K562 (cell line): Measurements from ENCODE around the gene VEGFB. TPM values are rescaled to one million over a fixed set of nuclear protein-coding genes. Genes with fewer than 3 reads are reported as not detected.
A peak's percentile ranks its signal among the peaks of the same experiment; 100 is the strongest.

ENCODE experiments used
- ATAC-seq: fragments of 200-7000 bp; cut with Tn5 transposase; 3 replicates; pipeline ENCODE4 v1.9.1; 2020; ENCODE audit warnings: moderate library complexity
- BruUV-seq: library from RNA; stranded (reverse); fragments of 400-500 nt; replicated peaks from 2 replicates; lab custom pipeline; 2021; lab: Mats Ljungman, UMichigan
- CTCF ChIA-PET: fragments of 300-600 bp; formaldehyde crosslinking; extraction: SDS; loops from one replicate; lab custom pipeline; 2021; ENCODE audit warnings: low intra/inter-chr PET ratio; lab: Yijun Ruan, JAX
- POLR2A ChIA-PET: fragments of 300-600, 350-650 bp; sonication (Branson Sonifier 250); formaldehyde crosslinking; extraction: SDS; loops from one replicate; lab custom pipeline; 2021; ENCODE audit warnings: antibody characterized with exemption, inconsistent platforms; lab: Yijun Ruan, JAX
- DNase-seq, 4 experiments: peaks; one replicate each; pipeline versions ENCODE4 v3.0.0 to v3.0.0-alpha.2; 2011 to 2018; ENCODE audit warnings: low spot score in 3 of 4, mixed read lengths in 3 of 4; ENCODE audit errors: extremely low read depth in 1 of 4
- FAIRE-seq: peaks from 2 replicates; lab custom pipeline; 2011; peaks lifted over from hg19 to GRCh38; lab: Jason Lieb, UNC
- H2AFZ ChIP-seq: 2 replicates; pipeline ENCODE4 v1.6.0; 2011; ENCODE audit warnings: low read depth, low read length, control low read depth, inconsistent platforms
- H3K27ac ChIP-seq: fragments of 200-600 bp; 3 replicates; pipeline ENCODE4 v1.8.0; 2011; ENCODE audit warnings: low read depth, mild to moderate bottlenecking, control low read depth, inconsistent platforms, low read length, moderate library complexity, mixed read lengths; ENCODE audit errors: extremely low read depth
- H3K27me3 ChIP-seq, 2 experiments: fragments of 300-600 bp in 1 of 2; 2 replicates in 1 of 2; 3 replicates in 1 of 2; pipeline versions ENCODE4 v1.6.0 to v1.8.0; 2011; ENCODE audit warnings: inconsistent platforms in 2 of 2, low read length in 2 of 2, mild to moderate bottlenecking in 1 of 2, mixed read lengths in 1 of 2, moderate library complexity in 1 of 2; ENCODE audit not compliant: control insufficient read depth in 2 of 2, insufficient read depth in 2 of 2
- H3K36me3 ChIP-seq: fragments of 300-600 bp; 3 replicates; pipeline ENCODE4 v1.8.0; 2011; ENCODE audit warnings: mild to moderate bottlenecking, low read length, inconsistent platforms; ENCODE audit not compliant: control insufficient read depth, insufficient read depth
- H3K4me1 ChIP-seq, 2 experiments: fragments of 200-600 bp in 1 of 2; replicated peaks in 1 of 2; 2 replicates in 1 of 2; 3 replicates in 1 of 2; pipeline versions ENCODE4 v1.5.1 to v1.8.0; 2011; ENCODE audit warnings: inconsistent platforms in 2 of 2, low read length in 2 of 2, mild to moderate bottlenecking in 1 of 2, mixed read lengths in 1 of 2, moderate library complexity in 1 of 2; ENCODE audit not compliant: control insufficient read depth in 2 of 2, insufficient read depth in 2 of 2
- H3K4me2 ChIP-seq: 2 replicates; pipeline ENCODE4 v1.6.1; 2011; ENCODE audit warnings: low read length, control low read depth, inconsistent platforms, mixed read lengths; ENCODE audit not compliant: insufficient read depth
- H3K4me3 ChIP-seq: fragments of 200-600 bp; sonication (generic), shearing (Covaris generic); 2 replicates; pipeline ENCODE4 v1.5.1; 2016; ENCODE audit warnings: control low read depth, inconsistent platforms
- H3K79me2 ChIP-seq: fragments of 200-600 bp; 3 replicates; pipeline ENCODE4 v1.8.0; 2011; ENCODE audit warnings: low read length, inconsistent platforms; ENCODE audit not compliant: control insufficient read depth, insufficient read depth
- H3K9ac ChIP-seq, 2 experiments: 2 replicates each; pipeline versions ENCODE4 v1.6.0 to v1.6.1; 2011; ENCODE audit warnings: low read depth in 2 of 2, low read length in 2 of 2, control low read depth in 1 of 2, inconsistent platforms in 1 of 2, mild to moderate bottlenecking in 1 of 2, mixed read lengths in 1 of 2; ENCODE audit not compliant: insufficient read depth in 1 of 2
- H3K9me1 ChIP-seq: one replicate; pipeline ENCODE4 v1.6.0; 2011; ENCODE audit warnings: inconsistent platforms, mild to moderate bottlenecking, low read length, moderate library complexity; ENCODE audit not compliant: control insufficient read depth, insufficient read depth
- H3K9me3 ChIP-seq: replicated peaks from 2 replicates; pipeline ENCODE4 v1.5.1; 2011; ENCODE audit warnings: low read depth, low read length, inconsistent platforms; ENCODE audit not compliant: control insufficient read depth, insufficient read depth
- H4K20me1 ChIP-seq: replicated peaks from 2 replicates; pipeline ENCODE4 v1.6.1; 2011; ENCODE audit warnings: low read length, inconsistent platforms, mixed read lengths; ENCODE audit not compliant: control insufficient read depth, insufficient read depth
- CXXC5 ChIP-seq: fragments of 250-450 bp; sonication (Bioruptor Pico); IDR thresholded peaks from 2 replicates; pipeline ENCODE4 v1.8.0; 2022; ENCODE audit warnings: inconsistent platforms, mild to moderate bottlenecking, moderate library complexity
- ELF1 ChIP-seq: fragments of 200-800 bp; sonication (Bioruptor generic); IDR thresholded peaks from 2 replicates; pipeline ENCODE4 v1.6.1; 2016; ENCODE audit warnings: missing genetic modification characterization, missing compliant biosample characterization
- HDAC2 ChIP-seq: fragments of 450-650 bp; IDR thresholded peaks from 2 replicates; pipeline ENCODE4 v1.6.1; 2016; ENCODE audit warnings: mild to moderate bottlenecking
- HMGN3 ChIP-seq: IDR thresholded peaks from 2 replicates; pipeline ENCODE4 v1.6.1; 2011; ENCODE audit warnings: borderline replicate concordance, low read depth, mild to moderate bottlenecking, mixed read lengths, low read length; ENCODE audit not compliant: insufficient read length; ENCODE audit errors: extremely low read depth
- HNRNPK ChIP-seq: fragments of 200-400 bp; formaldehyde crosslinking; IDR thresholded peaks from one replicate; pipeline ENCODE4 v1.6.1; 2018; ENCODE audit warnings: mild to moderate bottlenecking, low read depth, low read length; ENCODE audit not compliant: poor library complexity, severe bottlenecking
- HNRNPL ChIP-seq: fragments of 200-400 bp; formaldehyde crosslinking; IDR thresholded peaks from 2 replicates; pipeline ENCODE4 v1.6.1; 2017; ENCODE audit warnings: low read depth, mild to moderate bottlenecking, low read length
- NFIC ChIP-seq: fragments of 450-650 bp; IDR thresholded peaks from 2 replicates; pipeline ENCODE4 v1.6.1; 2017; ENCODE audit warnings: mild to moderate bottlenecking, inconsistent platforms
- RAD21 ChIP-seq, 2 experiments: fragments of 250-450 bp in 1 of 2; fragments of 450-650 bp in 1 of 2; sonication (Bioruptor Pico) in 1 of 2; formaldehyde crosslinking in 1 of 2; IDR thresholded peaks in 1 of 2; conservative IDR thresholded peaks in 1 of 2; 2 replicates each; pipeline versions ENCODE4 v1.4.0 to v1.8.0; 2020 to 2022; ENCODE audit warnings: mild to moderate bottlenecking in 2 of 2, moderate library complexity in 1 of 2
- SLC30A9 ChIP-seq: fragments of 250-450 bp; sonication (Bioruptor Pico); IDR thresholded peaks from 2 replicates; pipeline ENCODE4 v1.8.0; 2022; ENCODE audit warnings: mild to moderate bottlenecking, moderate library complexity
- SRSF3 ChIP-seq: fragments of 200-400 bp; formaldehyde crosslinking; IDR thresholded peaks from 2 replicates; pipeline ENCODE4 v1.6.1; 2016; ENCODE audit warnings: mild to moderate bottlenecking, low read length, moderate library complexity; ENCODE audit not compliant: insufficient read depth
- SRSF7 ChIP-seq: fragments of 200-400 bp; formaldehyde crosslinking; optimal IDR thresholded peaks from 2 replicates; pipeline ENCODE3; 2017; ENCODE audit warnings: mild to moderate bottlenecking, low read depth, low read length
- WGBS: fragments of 100-300 bp; shearing (Covaris generic); methylation state at CpG from one replicate; pipeline ENCODE4 v1.1.6; 2016; ENCODE audit warnings: low coverage, mixed read lengths; ENCODE audit not compliant: insufficient coverage; ENCODE audit errors: missing lambda C conversion rate; 5-methylcytosine and 5-hydroxymethylcytosine counted together
- in situ Hi-C: fragments of 300-500 bp; cut with MboI; formaldehyde crosslinking; loops from 4 replicates; pipeline ENCODE4 v1.15.0; 2018; ENCODE audit warnings: inconsistent platforms, mixed read lengths
- intact Hi-C: fragments of 100-400 bp; cut with micrococcal nuclease; formaldehyde crosslinking; loops from 2 replicates; pipeline ENCODE4 v1.14.2; 2022
- polyA plus RNA-seq, 8 experiments: library from polyadenylated mRNA; depleted of rRNA in 4 of 8; stranded (reverse) in 5 of 8; unstranded in 3 of 8; fragments of >200 nt; fragmentation: Nextera tagmentation in 2 of 8; fragmentation: Illumina TruSeq in 1 of 8; extraction: Ambion mirVana in 2 of 8; extraction: Trizol in 1 of 8; gene quantifications; 2 replicates each; pipeline versions ENCODE4 v1.2.1 to v1.2.3, GENCODE V29; 2011 to 2014; ENCODE audit warnings: inconsistent platforms in 1 of 8, missing spikeins in 1 of 8
- total RNA-seq, 7 experiments: library from RNA; depleted of rRNA in 6 of 7; stranded (reverse); fragments of >200 nt in 6 of 7; fragmentation: Illumina TruSeq in 2 of 7; extraction: Trizol in 2 of 7; gene quantifications; 2 replicates each; pipeline versions ENCODE4 v1.2.1 to v1.2.3, GENCODE V29; 2011 to 2021; ENCODE audit warnings: low replicate concordance in 1 of 7
- TF ChIP-seq, protein P1 (sequence below): sonication (generic); formaldehyde crosslinking; IDR thresholded peaks from 2 replicates; pipeline ENCODE4 v1.8.0; 2022; ENCODE audit warnings: missing genetic modification reagents, mild to moderate bottlenecking, borderline replicate concordance
- TF ChIP-seq, protein P2 (sequence below): fragments of 450-650 bp; formaldehyde crosslinking; IDR thresholded peaks from 2 replicates; pipeline ENCODE4 v1.4.0; 2020; ENCODE audit warnings: mild to moderate bottlenecking, moderate library complexity
- TF ChIP-seq, protein P3 (sequence below): fragments of 200-800 bp; sonication (Bioruptor generic); IDR thresholded peaks from 2 replicates; pipeline ENCODE4 v1.6.1; 2017; ENCODE audit warnings: missing genetic modification characterization, missing compliant biosample characterization

Gene VEGFB
- total and polyA plus RNA-seq, 9 of the 15 experiments (the other 6 are each of a cell fraction or from before 2014, with no cell fraction given): 11.0 to 83.4 (median 25.7) TPM

GRCh38 chr11:64284962-64285884, 50.8 kb downstream of the VEGFB start, which contains the start of gene GPR137:
GPR137 (plus strand) TSS chr11:64285848; CDS start chr11:64286525, 677 bp downstream.
- peak within 1 kb of the TSS; percentile 80 for H3K4me2 ChIP-seq
- no peaks in the 10 kb centered on the region for H4K20me1 ChIP-seq
- BruUV-seq: TSS peak; percentile 92
- in situ Hi-C loops: no loop called here
- peaks cover 12% of the 10 kb centered on the region; the same call in 1 of the 3 replicates for H3K79me2 ChIP-seq
- FAIRE-seq (peak; percentile 52), DNase-seq (peak; percentile 87 to 97 (median 95)), ATAC-seq (peak; percentile 77)
- H3K4me1 ChIP-seq: peaks cover 7 to 43% of the 10 kb centered on the region in 2 experiments; a peak in 4 of 5 replicates
- peak within 1 kb of the TSS; percentile 79 for H3K27ac ChIP-seq
- H3K9me3 ChIP-seq: no peaks in the 10 kb centered on the region
- peak within 1 kb of the TSS; percentile 91 for H3K4me3 ChIP-seq
- peaks cover 4% of the 10 kb centered on the region; the same call in 1 of the 3 replicates for H3K36me3 ChIP-seq
- H3K9ac ChIP-seq: peak within 1 kb of the TSS; percentile 69 to 93
- no peaks in the 10 kb centered on the region for H3K9me1 ChIP-seq
- ChIA-PET CTCF (interaction anchor here (0.8 kb wide), 1 partner anchor 14 kb away, joined by 3 read pairs; no protein-coding TSS in a partner anchor), POLR2A (interaction anchor here (0.6 to 5.1 kb wide), 12 partner anchors 9 to 459 kb away, joined by 3 to 54 read pairs (median 4); partner anchors contain the start of genes ESRRA and FERMT3)
- WGBS: under 1% methylated on average over 53 of the region's 102 CpGs
- intact Hi-C loops: no loop called here
- H3K27me3 ChIP-seq: no peaks in the 10 kb centered on the region
- peak within 1 kb of the TSS; percentile 93 for H2AFZ ChIP-seq
- TF ChIP-seq SRSF3 (no peak), SLC30A9 (CRISPR knock-in tag) (no peak), RAD21 (CRISPR knock-in tag; conservative IDR thresholded peaks at IDR 0.05 in 1 of 2, IDR thresholded peaks at IDR 0.05 in 1 of 2) (0 out of 4 replicates have a peak, but pooled peaks of 1 of the 2 experiments have one; percentile 7), HNRNPL (peak; percentile 98), SRSF7 (peak; percentile 69), ELF1 (peak; percentile 98), CXXC5 (CRISPR knock-in tag) (peak; percentile 97), HNRNPK (peak; percentile 100), HMGN3 (peak; percentile 46), NFIC (0 out of 2 replicates have a peak, but pooled peaks have one; percentile 36), HDAC2 (no peak)
- TF ChIP-seq, protein P1, sequence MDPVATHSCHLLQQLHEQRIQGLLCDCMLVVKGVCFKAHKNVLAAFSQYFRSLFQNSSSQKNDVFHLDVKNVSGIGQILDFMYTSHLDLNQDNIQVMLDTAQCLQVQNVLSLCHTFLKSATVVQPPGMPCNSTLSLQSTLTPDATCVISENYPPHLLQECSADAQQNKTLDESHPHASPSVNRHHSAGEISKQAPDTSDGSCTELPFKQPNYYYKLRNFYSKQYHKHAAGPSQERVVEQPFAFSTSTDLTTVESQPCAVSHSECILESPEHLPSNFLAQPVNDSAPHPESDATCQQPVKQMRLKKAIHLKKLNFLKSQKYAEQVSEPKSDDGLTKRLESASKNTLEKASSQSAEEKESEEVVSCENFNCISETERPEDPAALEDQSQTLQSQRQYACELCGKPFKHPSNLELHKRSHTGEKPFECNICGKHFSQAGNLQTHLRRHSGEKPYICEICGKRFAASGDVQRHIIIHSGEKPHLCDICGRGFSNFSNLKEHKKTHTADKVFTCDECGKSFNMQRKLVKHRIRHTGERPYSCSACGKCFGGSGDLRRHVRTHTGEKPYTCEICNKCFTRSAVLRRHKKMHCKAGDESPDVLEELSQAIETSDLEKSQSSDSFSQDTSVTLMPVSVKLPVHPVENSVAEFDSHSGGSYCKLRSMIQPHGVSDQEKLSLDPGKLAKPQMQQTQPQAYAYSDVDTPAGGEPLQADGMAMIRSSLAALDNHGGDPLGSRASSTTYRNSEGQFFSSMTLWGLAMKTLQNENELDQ: no peak
- TF ChIP-seq, protein P2, sequence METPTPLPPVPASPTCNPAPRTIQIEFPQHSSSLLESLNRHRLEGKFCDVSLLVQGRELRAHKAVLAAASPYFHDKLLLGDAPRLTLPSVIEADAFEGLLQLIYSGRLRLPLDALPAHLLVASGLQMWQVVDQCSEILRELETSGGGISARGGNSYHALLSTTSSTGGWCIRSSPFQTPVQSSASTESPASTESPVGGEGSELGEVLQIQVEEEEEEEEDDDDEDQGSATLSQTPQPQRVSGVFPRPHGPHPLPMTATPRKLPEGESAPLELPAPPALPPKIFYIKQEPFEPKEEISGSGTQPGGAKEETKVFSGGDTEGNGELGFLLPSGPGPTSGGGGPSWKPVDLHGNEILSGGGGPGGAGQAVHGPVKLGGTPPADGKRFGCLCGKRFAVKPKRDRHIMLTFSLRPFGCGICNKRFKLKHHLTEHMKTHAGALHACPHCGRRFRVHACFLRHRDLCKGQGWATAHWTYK: peak; percentile 73
- TF ChIP-seq, protein P3, sequence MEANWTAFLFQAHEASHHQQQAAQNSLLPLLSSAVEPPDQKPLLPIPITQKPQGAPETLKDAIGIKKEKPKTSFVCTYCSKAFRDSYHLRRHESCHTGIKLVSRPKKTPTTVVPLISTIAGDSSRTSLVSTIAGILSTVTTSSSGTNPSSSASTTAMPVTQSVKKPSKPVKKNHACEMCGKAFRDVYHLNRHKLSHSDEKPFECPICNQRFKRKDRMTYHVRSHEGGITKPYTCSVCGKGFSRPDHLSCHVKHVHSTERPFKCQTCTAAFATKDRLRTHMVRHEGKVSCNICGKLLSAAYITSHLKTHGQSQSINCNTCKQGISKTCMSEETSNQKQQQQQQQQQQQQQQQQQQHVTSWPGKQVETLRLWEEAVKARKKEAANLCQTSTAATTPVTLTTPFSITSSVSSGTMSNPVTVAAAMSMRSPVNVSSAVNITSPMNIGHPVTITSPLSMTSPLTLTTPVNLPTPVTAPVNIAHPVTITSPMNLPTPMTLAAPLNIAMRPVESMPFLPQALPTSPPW (CRISPR knock-in tag): peak; percentile 76
